GM21529 (cell line): ENCODE data around the gene GBX2.

Source experiments
- ATAC-seq: cut with Tn5 transposase; IDR thresholded peaks from one replicate; pipeline ENCODE4 v1.9.1; 2021; ENCODE audit not compliant: unreplicated experiment

The GBX2 gene

DNA sequence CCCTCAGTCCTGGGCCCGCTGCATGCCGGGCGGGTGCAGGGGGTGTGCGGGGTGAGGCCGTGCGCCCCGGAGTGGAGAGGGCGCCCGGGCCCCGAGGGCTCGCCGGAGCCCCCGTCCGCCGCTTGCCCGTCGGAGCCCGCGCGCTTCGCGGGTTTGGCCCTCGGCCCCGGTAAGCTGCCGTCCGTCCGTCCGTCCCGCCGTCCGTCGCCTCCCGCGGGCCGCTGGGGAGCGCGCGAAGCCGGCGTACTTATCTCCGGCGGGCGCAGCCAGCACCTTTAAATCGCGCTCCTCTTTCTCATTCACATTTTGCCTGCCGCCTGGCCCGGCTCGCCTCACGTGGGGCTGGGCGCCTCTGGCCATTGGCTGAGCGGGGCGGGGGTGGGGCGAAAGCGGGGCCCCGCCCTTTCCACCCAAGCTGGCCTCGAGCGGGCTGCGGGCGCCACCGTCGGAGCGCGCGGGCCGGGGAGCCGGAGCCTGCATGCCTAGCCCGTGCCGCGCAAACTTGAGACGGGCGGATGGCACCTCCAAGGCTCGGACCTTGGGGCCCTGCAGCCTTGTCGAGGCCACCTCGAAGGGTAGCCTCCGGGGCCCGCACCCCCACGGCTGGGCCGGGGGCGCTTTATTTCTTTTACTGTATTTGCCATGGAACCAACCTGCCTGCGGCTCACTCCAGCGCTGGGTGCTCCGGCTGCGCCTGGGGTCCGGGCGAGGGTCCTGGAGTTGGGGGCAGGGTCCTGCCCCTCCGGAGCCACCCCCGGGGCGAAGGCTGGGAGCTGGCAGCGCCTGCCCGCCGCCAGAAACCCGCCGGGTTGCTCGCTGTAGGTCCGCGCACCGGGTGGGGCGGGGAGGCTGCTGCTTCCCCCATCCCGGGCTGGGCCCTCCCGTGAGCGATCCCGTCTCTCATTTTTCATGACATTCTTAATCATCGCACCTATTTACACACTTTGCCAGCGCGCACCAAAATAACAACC lies at the start of gene GBX2:
Gene GBX2, minus strand, starts transcription at position 277 of the 971 bp plus-strand sequence. CDS start 415 bp downstream, outside the sequence.
- no peak for ATAC-seq

DNA sequence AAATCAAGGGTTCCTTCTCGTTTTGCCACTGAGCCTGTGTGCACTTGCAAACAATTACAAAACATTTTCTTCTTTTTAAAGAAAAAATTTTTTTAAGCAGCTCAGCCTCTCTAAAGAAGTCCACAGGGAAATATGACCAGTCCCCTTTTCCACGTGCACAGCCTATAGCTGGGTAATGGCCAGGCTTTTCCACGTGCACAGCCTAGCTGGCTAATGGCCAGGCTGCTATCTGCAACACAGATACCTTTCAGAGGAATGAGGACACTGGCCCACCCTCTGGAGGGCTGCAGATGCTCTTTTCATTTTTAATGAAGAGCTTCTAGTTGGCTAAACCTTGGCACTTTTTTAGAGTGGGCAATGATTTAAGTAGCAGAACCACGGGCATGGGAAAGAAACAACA lies 49.7 kb upstream of the GBX2 start:
- no peak for ATAC-seq

- no peak for ATAC-seq
Measured at GRCh38 chr2:236216711-236217110, 48.5 kb upstream of the GBX2 start.

GRCh38 chr2:236215761-236216333 lies 47.7 kb upstream of the GBX2 start:
- ATAC-seq, result no peak

DNA sequence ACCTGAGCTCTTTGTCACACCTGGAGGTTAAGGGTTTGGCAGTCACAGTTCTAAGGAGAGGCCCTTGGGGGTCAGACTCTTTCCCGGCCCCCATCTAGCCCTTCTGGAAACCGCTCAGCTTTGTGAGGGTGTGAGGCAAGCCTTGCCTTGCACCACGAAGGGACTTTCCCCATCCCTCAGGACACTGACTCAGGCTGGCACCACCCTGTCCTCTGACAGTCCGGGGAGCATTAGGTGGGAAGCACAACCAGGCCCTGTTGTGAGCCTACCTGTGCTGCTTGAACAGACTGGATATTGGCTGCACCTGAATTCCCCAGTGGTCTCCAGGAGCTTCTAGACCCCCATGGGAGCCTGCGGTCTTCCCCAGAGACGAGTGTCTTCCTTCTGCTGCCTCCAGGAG lies 47.0 kb upstream of the GBX2 start:
- no peak for ATAC-seq

DNA sequence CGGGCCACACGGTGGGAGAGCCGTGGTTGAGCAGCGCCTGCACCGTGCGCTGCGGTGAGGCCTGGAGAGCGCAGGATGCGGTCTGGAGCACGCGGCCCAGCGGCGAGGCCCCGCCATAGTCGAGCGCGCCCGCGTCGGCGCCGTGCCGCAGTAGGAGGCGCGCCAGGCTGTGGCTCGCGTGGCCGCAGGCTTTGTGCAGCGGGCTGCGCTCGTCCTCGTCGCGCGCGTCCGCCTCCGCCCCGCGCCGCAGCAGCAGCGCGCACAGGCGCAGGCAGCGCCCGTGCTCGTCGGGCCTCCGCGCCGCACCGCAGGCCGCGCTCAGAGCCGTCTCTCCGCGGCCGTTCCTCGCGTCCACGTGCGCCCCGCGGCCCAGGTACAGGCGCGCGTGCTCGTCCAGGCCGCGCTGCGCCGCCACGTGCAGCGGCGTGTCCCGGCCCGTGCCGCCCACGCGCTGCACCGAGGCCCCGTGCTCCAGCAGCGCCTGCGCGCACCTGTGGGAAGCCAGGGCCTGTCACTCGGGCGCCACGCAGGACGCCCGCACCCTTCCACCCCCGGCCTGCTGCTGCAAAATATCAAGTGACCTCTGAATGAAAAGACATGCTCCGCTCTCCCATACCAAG lies 46.3 kb upstream of the GBX2 start:
- ATAC-seq, result no peak

- ATAC-seq, result no peak
Measured at GRCh38 chr2:236211296-236211695, 43.1 kb upstream of the GBX2 start.

DNA sequence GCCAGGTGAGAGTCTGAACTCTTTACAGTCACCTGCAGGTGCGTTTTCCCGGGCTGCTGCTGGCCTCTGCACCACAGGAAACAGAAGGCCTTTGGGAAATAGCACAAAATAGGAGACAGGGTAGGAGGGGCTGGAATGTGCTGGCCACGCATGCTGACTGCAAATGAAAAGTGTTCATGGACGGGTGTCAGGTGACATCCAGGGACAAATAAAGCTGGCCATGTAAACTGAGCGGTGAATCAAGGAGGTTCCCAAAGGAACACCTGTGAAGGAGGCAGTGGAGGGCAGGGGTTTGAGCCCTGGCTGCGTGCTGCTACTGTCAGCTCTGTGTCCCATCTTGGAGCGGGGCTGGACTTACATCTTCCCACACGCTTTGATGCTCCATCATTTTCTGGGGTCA lies 42.4 kb upstream of the GBX2 start:
- no peak for ATAC-seq

DNA sequence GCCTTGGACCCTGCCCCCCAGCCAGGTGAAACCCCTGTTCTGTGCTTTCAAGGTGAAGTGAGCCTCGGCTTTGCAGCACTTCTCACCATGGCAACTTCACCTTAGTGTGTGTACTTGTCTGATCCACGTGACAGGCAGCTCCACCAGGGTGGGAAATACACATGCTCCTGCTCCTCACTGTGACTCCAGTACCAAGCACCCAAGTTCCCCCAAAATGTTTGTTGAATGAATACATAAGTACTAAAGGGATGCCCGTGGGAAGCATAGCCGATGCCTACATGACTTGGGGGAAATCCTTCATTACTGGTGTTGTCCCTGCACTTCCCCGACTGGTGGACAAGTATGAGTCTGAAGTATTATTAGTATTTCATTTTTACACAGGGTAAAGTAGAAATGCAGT lies 41.8 kb upstream of the GBX2 start:
- no peak for ATAC-seq

- ATAC-seq, result no peak
Measured at GRCh38 chr2:236209535-236209934, 41.3 kb upstream of the GBX2 start.

DNA sequence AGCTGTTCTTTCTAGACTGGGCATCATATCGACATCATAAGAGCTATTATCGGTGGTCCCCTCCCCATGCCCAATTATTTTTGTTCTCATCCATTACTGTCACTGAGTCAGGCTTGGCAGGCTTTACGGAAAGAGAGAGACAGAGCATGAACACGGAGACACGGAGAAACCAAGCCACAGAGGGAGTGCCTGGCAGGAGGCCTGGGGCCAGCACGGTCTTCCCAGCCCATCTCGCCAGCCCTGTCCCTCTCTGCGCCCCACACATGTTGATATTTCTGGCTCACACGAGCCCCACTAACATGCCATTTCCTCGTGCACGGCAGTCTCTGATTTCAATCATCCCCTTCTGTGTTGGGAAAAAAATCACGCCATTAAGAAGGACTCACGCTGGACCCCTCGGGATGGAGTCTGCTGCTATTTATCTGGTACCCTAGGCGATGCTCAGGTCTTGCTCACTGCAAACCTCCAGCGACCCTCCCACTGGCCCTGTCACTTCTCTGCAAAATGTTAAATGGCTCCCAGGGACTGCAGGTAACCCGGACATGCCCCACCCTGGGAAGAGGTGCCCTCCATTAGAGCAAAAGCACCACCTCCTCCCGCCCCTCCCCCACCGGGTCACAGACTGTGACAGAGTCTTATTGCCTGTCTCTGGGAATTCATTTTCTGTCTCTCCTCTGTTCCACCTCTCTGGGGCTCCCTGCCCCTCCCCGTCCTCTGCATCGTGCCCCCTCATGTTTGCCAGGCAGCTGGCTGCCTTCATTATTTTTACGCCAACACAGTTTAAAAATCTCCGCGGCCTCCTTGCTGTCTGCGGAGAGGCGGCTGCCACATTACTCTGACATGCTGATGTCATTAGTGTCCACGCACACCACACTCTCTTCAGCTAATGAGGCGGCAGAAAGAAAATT lies 40.1 kb upstream of the GBX2 start:
- ATAC-seq, result no peak

- no peak for ATAC-seq
Measured at GRCh38 chr2:236207472-236207871, 39.3 kb upstream of the GBX2 start.

- no peak for ATAC-seq
Measured at GRCh38 chr2:236205867-236206645, 37.9 kb upstream of the GBX2 start.

DNA sequence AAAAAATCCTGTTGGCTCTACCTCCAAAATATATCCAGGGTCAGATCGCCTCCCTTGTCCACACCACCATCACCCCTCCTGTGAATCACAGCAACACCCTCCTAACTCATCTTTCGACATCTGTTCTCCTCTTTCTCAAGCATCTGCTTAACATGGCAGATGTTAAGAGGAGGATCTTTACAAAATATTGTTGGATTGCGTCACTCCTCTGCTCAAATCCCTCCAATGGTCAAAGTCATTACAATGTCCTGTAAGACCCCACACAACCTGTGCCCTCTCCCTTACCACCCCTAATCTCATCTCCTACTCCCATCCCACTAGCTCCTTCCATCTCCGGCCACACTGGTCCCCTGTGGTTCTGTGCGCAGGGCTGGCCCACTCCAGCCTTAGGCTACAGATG lies 36.8 kb upstream of the GBX2 start:
- no peak for ATAC-seq

DNA sequence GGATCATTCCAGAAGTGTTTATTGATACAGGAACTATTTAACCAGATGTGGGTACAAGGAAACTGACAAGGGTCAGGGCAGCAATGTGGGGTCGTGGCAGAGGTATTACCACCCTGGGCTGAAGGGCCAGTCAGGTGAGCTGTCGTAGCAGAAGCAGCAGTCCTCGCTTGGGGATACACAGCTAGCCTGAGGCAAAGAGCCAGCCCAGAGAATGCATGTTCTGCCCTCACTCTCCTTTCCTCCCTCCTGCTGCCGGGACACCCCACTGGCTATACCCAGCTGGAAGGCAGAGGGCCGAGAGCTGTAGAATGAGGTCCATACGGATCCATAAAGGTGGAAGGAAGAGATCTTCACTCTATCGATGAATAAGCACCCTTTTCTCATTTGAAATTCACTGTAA lies 32.2 kb upstream of the GBX2 start:
- ATAC-seq, result no peak

DNA sequence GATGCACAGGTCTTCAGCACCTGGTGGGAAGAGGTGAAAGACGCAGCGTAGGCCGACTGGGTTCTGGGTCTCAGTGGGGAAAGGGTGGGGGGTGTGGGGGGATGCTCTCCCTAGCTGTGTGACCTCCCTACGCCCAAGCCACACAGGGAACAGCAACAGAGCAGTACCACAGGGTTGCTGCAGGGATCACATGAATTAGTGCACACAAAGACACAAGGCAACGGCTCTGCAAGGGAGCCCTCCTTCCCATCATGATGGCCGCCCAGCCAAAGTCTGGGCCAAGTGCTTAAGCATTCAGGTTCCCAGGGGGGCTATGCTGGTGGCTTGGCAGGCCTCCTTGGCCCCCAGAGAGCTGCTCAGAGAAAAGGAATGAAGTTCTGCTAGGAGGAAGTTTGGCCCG lies 28.2 kb upstream of the GBX2 start:
- no peak for ATAC-seq

- no peak for ATAC-seq
Measured at GRCh38 chr2:236195726-236196125, 27.5 kb upstream of the GBX2 start.

- no peak for ATAC-seq
Measured at GRCh38 chr2:236194786-236195185, 26.6 kb upstream of the GBX2 start.

DNA sequence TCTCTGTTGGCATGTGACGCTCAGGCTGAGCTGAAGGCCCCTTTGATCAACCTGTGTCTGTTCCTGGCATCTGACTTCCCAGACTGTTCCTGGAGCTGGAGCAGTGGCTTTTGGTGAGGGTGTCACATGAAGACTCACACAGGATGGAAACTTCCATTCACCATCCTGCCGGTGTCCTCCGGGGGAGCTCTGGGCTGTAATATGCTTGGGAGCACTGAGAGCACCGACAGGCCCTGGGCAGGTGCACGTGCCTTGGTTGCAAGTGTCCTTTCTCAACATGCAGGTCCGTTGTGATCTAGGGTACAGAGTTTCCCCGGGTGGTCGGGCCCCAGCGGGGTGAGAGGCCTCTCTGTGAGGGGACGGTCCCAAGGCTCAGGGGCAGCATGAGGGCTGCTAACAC lies 24.8 kb upstream of the GBX2 start:
- ATAC-seq, result no peak

- no peak for ATAC-seq
Measured at GRCh38 chr2:236190674-236191073, 22.5 kb upstream of the GBX2 start.
